ENCODE measurements around the gene AHSP.
"Not testable (repeated sequence)": the region's sequence is repeated elsewhere in the genome, so short reads cannot be mapped to it uniquely, and the experiment has no call there.

Gene AHSP

DNA sequence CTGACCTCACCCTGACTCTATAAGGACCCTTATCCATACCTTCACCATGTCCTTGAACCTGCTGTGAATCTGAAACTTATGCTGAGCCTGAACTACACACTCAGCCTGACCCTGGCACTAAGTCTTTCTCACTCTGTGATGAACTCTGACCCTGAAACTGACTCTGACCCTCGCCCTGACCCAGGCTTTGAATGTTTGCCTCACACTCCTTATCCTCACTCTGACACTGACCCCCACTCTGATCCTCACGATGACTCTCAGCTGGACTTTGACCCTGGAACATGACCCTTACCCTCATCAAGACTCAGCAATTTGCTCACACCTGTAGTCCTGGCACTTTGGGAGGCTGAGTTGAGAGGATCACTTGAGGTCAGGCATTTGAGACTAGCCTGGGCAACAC, 4.4 kb downstream of the AHSP start:
- no peak for DNase-seq

GRCh38 chr16:31532896-31533295, 5.2 kb downstream of the AHSP start:
- DNase-seq, result no peak

DNA sequence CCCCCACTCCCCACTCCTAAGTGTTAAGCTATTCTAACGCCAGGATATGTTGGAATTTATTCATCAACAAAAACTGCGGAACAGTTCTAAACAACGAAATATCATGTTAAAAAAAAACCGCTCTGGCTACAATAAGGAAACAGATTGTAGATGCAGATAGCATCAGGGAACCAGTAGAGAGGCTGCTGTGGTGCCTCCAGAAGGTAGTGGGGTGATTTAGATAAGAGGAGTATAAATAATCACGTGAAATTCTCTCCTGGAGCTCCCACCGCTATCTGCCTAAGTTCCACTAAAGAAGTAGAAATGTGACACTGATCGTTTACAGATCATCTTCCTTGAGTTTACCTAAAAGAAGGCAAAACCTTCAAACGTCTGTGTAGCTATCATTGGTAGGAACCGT, 8.0 kb downstream of the AHSP start:
- DNase-seq, result no peak

GRCh38 chr16:31536804-31537361, 9.2 kb downstream of the AHSP start:
- no peak for DNase-seq

DNA sequence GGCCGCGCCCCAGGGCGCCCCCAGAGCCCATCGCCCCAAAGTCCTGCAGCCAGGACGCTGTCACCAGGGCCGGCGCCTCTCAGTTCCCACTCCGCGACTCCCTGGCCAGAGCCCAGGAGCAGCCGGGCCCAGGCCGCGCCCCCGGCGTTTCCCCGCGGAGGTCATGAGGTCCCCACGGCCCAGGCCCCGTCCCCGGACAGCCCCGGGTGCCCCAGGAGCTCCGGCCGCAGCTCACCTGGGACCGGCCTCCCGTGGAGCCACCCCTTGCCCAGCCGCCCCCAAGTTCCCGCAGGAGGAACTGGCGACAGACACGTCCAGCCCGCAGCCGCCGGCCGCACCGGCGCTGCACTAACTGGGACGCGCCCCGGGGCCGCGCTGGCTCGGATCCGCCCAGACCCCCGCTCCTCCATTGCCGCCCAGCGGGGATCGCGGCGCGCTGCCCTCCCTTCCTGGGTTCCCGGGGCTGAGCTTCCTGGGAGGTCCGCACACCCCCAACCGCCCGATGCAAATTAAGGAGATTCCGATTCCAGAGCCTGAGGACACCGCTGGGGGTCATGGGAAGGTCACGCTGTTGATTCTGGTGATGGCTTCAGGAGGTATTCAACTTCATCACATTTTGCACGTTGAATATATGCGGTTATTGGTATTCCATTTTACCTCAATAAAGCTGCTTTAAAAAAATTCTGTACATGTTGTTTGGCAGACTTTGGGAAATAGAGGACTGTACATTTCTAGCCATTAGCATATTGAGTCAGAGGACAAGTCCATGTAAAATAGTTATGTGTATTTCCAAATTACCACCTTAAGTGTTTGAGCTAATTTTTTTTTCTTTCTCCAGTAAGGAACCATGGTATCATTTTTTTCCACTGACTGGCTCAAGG, 9.9 kb downstream of the AHSP start:
- no peak for DNase-seq

GRCh38 chr16:31538243-31538598, 10.5 kb downstream of the AHSP start:
- not testable (repeated sequence) for DNase-seq

DNA sequence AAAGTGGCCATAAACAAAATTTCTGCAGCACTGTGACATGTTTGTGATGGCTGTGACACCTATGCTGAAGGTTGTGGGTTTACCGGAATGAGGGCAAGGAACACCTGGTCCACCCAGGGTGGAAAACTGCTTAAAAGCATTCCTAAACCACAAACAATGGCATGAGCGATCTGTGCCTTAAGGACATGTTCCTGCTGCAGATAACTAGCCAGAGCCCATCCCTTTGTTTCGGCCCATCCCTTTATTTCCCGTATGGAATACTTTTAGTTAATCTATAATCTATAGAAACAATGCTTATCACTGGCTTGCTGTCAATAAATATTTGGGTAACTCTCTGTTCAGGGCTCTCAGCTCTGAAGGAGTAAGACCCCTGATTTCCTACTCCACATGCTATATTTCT, 12.1 kb downstream of the AHSP start:
- DNase-seq, result not testable (repeated sequence)

DNA sequence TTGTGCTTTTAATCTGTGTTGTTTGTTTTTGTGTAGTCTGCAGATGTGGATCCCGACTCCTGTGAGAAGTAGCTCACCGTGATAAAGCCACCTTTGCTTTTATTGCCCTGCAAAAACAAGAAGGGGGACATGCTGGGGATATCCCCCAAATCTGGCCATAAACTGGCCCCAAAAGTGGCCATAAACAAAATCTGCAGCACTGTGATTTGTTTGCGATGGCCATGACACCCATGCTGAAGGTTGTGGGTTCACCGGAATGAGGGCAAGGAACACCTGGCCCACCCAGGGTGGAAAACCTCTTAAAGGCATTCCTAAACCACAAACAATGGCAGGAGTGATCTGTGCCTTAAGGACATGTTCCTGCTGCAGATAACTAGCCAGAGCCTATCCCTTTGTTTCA, 15.1 kb downstream of the AHSP start:
- DNase-seq, result no peak

GRCh38 chr16:31561426-31562233, 33.9 kb downstream of the AHSP start:
- DNase-seq, result no peak

- DNase-seq, result no peak
Observed at GRCh38 chr16:31568577-31569359, 41.1 kb downstream of the AHSP start.

DNA sequence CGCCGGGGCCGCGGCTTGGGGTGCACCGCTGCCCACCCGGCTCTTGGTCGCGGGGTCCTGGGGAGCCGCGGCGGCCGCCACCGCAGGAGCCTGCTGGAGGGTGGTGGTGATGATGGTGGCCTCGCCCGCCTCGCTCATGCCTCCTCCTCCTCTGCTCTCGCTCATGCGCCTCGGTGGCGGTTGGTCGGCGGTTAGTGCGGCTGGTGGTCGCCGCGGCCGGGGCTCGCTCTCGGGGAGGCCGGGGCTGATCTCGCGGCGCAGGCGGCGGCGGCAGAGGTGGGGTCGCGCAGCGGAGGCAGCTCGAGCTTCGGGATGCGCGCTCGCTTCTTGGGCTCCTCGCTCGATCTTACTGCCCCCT, 41.6 kb downstream of the AHSP start:
- DNase-seq, result no peak

GRCh38 chr16:31572821-31573220, 45.1 kb downstream of the AHSP start:
- no peak for DNase-seq

- not testable (repeated sequence) for DNase-seq
Observed at GRCh38 chr16:31574159-31574558, 46.5 kb downstream of the AHSP start.

DNA sequence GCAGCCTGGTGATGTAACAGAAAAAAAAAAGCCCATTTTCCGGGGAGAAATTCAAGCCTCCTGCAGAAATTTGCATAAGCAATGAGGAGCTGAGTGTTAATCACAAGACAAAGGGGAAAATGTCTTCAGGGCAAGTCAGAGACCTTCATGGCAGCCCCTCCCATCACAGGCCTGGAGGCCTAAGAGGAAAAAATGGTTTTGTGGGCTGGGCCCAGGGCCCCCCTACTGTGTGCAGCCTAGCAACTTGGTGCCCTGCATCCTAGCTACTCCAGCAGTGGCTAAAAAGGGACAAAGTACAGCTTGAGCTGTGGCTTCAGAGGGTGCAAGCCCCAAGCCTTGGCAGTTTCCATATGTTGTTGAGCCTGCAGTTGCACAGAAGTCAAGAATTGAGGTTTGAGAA, 49.7 kb downstream of the AHSP start:
- DNase-seq, result no peak
